ENCODE measurements around the gene ACO2.

The ACO2 gene

GRCh38 chr22:41461901-41462300, 7.0 kb upstream of the ACO2 start:
- ChIA-PET CTCF (interaction anchor here (0.6 to 1.5 kb wide), 3 partner anchors 56 to 128 kb away, joined by 3 to 10 read pairs (median 6); partner anchors contain the start of gene PMM1), POLR2A (interaction anchor here (0.6 to 2.2 kb wide), 4 partner anchors 10 to 58 kb away, joined by 3 to 29 read pairs (median 4); partner anchors contain the start of gene TOB2)
- no peak overlapping the region for H3K27ac ChIP-seq (ENCODE audit: extremely low read depth, low read depth, low read length)
- no peak overlapping the region for H3K4me3 ChIP-seq (ENCODE audit: low read depth, low read length)
- no peaks in the 10 kb centered on the region for H3K9me3 ChIP-seq (ENCODE audit: control insufficient read depth, insufficient read depth, low read depth, low read length)
- H3K4me1 ChIP-seq (ENCODE audit: control insufficient read depth, insufficient read depth, low read length) = no peaks in the 10 kb centered on the region
- TF ChIP-seq ZNF138 (tag by site-specific recombination; IDR thresholded peaks at IDR 0.05; ENCODE audit: borderline replicate concordance) = no peak
- no peak for TF ChIP-seq ZNF510 (tag by site-specific recombination; IDR thresholded peaks at IDR 0.05; ENCODE audit: insufficient replicate concordance)
- TF ChIP-seq ZNF791 (tag by site-specific recombination; IDR thresholded peaks at IDR 0.05) = no peak
- no peak for TF ChIP-seq ZNF692 (tag by site-specific recombination; IDR thresholded peaks at IDR 0.05)
- no peak for TF ChIP-seq ZBTB10 (tag by site-specific recombination; IDR thresholded peaks at IDR 0.05)
- TF ChIP-seq ZNF639 (tag by site-specific recombination; IDR thresholded peaks at IDR 0.05) = no peak
- TF ChIP-seq ZNF621 (tag by site-specific recombination; IDR thresholded peaks at IDR 0.05) = no peak
- no peak for TF ChIP-seq HOXA7 (CRISPR knock-in tag; IDR thresholded peaks at IDR 0.05; ENCODE audit: borderline replicate concordance)
- TF ChIP-seq ZNF449 (tag by site-specific recombination; IDR thresholded peaks at IDR 0.05) = no peak
- no peak for TF ChIP-seq ZNF23 (tag by site-specific recombination; IDR thresholded peaks at IDR 0.05; ENCODE audit: borderline replicate concordance)
- no peak for TF ChIP-seq TSHZ1 (tag by site-specific recombination; IDR thresholded peaks at IDR 0.05; ENCODE audit: borderline replicate concordance)
- TF ChIP-seq ZNF175 (tag by site-specific recombination; IDR thresholded peaks at IDR 0.05) = no peak
- TF ChIP-seq HOXD13 (CRISPR knock-in tag; IDR thresholded peaks at IDR 0.05; ENCODE audit: borderline replicate concordance) = no peak
- TF ChIP-seq ZNF701 (tag by site-specific recombination; IDR thresholded peaks at IDR 0.05) = no peak
- TF ChIP-seq KLF10 (tag by site-specific recombination; IDR thresholded peaks at IDR 0.05) = no peak
- no peak for TF ChIP-seq ZBTB11 (tag by site-specific recombination; conservative IDR thresholded peaks at IDR 0.05; ENCODE audit: low read depth)
- H3K36me3 ChIP-seq (ENCODE audit: control insufficient read depth in 2 of 2, insufficient read depth in 1 of 2, low read length in 2 of 2) = peaks cover 91 to 96% of the 10 kb centered on the region in 2 experiments
